NCI-H146 treated with DMSO at 0.1 percent for 48 hours (cell line): ENCODE measurements around the gene SGPP2.
"Not testable (repeated sequence)": the region's sequence is repeated elsewhere in the genome, so short reads cannot be mapped to it uniquely, and the experiment has no call there.

Experiments used
- DNase-seq: peaks from one replicate; lab custom pipeline; 2025; ENCODE audit not compliant: unreplicated experiment; lab: John Stamatoyannopoulos, UW

Gene SGPP2

GRCh38 chr2:222575618-222576017, 151.3 kb downstream of the SGPP2 start:
- no peak for DNase-seq

- no peak for DNase-seq
Measured at GRCh38 chr2:222576171-222577081, 152.1 kb downstream of the SGPP2 start.

DNA sequence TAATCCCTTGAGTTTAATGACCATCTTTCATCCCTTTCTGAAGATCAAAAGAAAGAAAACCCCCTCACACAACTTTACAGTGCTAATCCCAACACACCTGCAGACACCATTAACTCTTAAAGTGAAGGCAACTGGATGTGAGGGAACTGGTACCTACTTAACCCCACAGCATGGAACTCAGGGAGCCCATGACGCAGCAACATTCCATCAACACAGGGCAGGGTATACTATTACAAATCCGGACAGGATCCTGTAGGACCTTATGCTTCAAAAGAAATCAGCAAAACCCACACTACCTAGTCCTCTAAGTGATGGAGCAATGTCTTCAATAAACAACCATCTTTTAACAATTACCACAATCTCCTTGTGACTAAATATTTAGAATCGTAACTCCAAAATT, 153.0 kb downstream of the SGPP2 start:
- DNase-seq = no peak

DNA sequence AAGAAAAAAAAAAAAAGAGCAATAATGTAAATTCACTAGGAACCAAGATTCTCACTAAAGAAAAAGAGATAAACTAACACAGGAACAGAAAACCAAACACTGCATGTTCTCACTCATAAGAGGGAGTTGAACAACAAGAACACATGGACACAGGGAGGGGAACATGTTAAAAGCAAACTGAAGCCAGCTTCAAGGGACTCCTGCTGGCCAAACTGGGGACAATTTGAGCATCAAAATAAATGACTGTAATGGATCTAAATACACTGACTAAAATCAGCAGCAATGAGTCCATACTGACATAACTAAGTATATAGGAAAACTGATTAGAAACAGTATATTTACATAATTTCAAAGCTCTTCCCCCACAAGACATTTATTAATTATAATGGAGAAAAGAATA, 158.6 kb downstream of the SGPP2 start:
- no peak for DNase-seq

GRCh38 chr2:222584589-222584988, 160.2 kb downstream of the SGPP2 start:
- not testable (repeated sequence) for DNase-seq

DNA sequence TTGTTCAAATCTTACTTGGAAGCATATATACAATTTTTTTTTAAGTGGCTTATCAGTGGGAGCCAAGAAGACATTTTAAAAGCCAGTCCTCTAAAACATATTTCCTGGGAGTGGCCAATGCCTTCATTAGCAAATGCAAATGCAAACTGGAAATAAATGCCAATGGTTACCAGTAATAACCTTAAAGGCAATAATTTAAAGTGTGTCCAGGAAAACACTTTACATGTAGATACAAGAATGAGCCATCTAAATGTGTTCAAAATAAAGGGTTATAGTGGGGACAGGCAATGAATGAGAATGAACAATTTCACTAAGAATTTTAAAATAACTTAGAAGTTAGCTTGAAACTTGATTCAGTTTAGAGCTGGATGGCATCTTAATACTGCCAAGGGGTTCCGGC, 167.3 kb downstream of the SGPP2 start:
- DNase-seq = no peak

GRCh38 chr2:222592176-222592575, 167.8 kb downstream of the SGPP2 start:
- no peak for DNase-seq

DNA sequence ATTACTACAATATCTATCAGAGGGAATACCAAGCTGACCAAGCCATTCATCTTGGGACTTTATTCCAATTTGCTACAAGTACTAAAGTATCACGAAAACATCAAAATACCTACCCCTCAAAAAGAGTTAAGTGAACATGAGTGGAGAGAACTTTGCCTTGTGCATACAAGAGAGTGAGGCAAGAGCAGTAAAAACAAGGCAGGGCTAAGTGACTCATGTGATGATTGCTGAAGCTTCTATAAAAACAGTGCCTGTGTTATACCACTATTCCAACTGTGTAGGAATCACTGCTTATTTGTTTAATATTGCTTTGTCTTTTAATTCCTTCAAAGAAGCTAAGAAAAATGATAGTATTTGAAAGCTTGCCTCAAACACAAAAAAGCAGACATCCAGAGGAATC, 170.3 kb downstream of the SGPP2 start:
- DNase-seq = no peak

DNA sequence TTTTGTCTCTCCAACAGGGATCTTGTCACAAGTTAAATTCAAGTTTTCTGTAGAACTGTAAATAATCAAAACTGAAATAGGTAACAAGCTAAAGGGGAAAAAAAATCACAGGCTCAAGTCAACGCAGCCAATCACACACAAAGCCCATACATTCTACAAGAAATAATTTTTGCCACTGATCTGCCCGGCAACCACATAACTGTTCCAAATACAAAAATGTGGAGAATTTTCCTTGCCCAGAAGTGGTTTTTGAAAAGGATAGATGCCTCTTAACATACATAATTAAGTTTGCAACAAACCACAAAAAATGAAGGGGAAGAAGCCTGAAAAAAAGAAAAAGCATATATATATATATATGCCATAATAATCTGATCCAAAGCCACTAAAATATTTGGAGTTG, 171.2 kb downstream of the SGPP2 start:
- DNase-seq = no peak

DNA sequence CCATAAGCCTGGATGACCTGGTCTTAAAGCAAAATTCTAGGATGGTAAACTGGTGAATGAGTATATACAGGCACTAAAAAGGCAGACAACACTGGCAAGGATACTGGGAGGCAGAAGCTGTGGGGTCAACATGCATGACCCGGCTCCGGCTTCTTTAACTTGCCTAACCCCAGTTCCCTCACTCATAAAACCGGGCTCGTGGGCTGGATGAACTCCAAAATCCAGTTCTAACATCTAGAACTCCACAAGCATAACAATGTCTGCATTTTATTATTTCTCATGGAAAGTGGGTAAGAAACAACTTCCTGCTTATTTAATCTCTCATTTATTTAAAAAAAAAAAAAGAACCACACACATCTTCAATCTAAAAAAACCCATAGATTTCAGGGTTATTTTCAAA, 174.3 kb downstream of the SGPP2 start:
- DNase-seq = no peak

GRCh38 chr2:222603501-222603900, 179.2 kb downstream of the SGPP2 start:
- no peak for DNase-seq

GRCh38 chr2:222604749-222605515, 180.6 kb downstream of the SGPP2 start:
- DNase-seq = no peak

DNA sequence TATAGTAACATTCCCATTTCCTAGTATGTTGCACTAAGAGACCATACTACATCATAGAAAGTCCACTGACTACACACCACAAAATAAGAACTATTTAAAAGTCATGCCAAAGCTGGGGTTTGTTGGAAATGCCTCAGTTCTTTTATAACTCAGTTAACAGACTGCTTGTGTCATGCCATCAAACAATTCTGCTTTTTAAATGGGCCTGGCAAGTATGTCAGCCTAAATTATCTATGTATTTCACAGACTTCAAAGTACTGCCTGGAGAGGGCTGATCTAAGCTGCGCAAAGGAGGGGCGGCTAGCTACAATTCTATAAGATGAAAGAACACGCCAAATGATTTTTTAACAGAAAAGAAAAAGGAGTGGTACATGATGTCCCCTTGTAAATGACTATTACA, 182.0 kb downstream of the SGPP2 start:
- DNase-seq = no peak

DNA sequence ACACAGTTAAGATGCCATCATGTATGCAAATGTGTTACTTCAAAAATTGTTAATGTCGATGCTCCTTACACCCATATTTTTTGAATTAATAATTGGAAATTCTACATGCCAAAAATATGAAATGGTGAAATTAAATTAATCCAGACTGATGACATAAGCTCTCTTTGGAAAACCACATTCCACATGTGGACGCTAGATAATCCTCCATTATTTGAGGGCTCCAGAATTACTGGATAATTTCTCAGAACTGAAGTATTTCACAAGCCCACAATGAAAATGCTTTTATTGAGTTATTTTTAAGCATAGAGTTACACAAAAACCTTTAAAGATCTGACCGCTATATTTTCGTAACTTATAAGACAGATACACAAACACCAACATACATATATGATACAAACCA, 183.7 kb downstream of the SGPP2 start:
- DNase-seq = no peak

GRCh38 chr2:222609381-222609780, 185.0 kb downstream of the SGPP2 start:
- no peak for DNase-seq
